Lower leg skin (tissue), 4 donors: Measurements from ENCODE around the gene ADAM33. TPM values are rescaled to one million over a fixed set of nuclear protein-coding genes. Genes with fewer than 3 reads are reported as not detected.

ENCODE experiments used
- DNase-seq, 2 donors: peaks; one replicate each; pipeline ENCODE4 v3.0.0-alpha.2; 2019; ENCODE audit warnings: low spot score in 2 of 2
- H3K4me3 ChIP-seq: fragments of 200-600 bp; sonication (generic); 2 replicates; pipeline ENCODE4 v1.5.1; 2017; ENCODE audit warnings: mild to moderate bottlenecking, low read depth; ENCODE audit not compliant: poor library complexity, severe bottlenecking
- POLR2A ChIP-seq, 2 donors: fragments of 450-650 bp; IDR thresholded peaks; one replicate each; pipeline ENCODE4 v1.6.1; 2016 to 2017; ENCODE audit warnings: antibody characterized with exemption in 2 of 2, mild to moderate bottlenecking in 1 of 2, moderate library complexity in 1 of 2
- WGBS, 2 donors: methylation state at CpG; one replicate each; pipeline ENCODE4 v1.1.5; 2018; 5-methylcytosine and 5-hydroxymethylcytosine counted together
- intact Hi-C: fragments of 100-400 bp; cut with DNase I; formaldehyde crosslinking; loops from one replicate; pipeline ENCODE4 v1.15.0; 2023; ENCODE audit warnings: low total_unique reads
- total RNA-seq, 4 donors: library from RNA; depleted of rRNA; stranded (reverse); fragments of >200 nt; gene quantifications; one replicate each; pipeline ENCODE4 v1.1.0, GENCODE V29; 2016
- TF ChIP-seq, protein P1 (sequence below), 3 donors: fragments of 450-650 bp; IDR thresholded peaks; one replicate each; pipeline ENCODE4 v1.5.1; 2016; ENCODE audit warnings: antibody characterized with exemption in 3 of 3, mild to moderate bottlenecking in 3 of 3, moderate library complexity in 2 of 3

The ADAM33 gene
- 10 to 100 TPM in 2 of 4 donors, 1 to 10 TPM in 2; 8.0 to 13.7 (median 11.1) TPM for total RNA-seq

GRCh38 chr20:3681931-3682781 lies at the start of gene ADAM33:
TSS of gene ADAM33 (minus strand) at chr20:3682010. CDS start at chr20:3682004, 6 bp downstream.
- intact Hi-C loops: no loop called here
- TF ChIP-seq, protein P1, sequence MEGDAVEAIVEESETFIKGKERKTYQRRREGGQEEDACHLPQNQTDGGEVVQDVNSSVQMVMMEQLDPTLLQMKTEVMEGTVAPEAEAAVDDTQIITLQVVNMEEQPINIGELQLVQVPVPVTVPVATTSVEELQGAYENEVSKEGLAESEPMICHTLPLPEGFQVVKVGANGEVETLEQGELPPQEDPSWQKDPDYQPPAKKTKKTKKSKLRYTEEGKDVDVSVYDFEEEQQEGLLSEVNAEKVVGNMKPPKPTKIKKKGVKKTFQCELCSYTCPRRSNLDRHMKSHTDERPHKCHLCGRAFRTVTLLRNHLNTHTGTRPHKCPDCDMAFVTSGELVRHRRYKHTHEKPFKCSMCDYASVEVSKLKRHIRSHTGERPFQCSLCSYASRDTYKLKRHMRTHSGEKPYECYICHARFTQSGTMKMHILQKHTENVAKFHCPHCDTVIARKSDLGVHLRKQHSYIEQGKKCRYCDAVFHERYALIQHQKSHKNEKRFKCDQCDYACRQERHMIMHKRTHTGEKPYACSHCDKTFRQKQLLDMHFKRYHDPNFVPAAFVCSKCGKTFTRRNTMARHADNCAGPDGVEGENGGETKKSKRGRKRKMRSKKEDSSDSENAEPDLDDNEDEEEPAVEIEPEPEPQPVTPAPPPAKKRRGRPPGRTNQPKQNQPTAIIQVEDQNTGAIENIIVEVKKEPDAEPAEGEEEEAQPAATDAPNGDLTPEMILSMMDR (IDR thresholded peaks at IDR 0.05): no peak
- TF ChIP-seq POLR2A (IDR thresholded peaks at IDR 0.05): no peak
- DNase-seq: peak in 1 of 2 donors; percentile 91
- peak within 1 kb of the TSS; percentile 20 for H3K4me3 ChIP-seq
- WGBS, 2 donors: 9 to 29% methylated on average over 12 to 57 of the region's 65 CpGs

- no peak for DNase-seq
- WGBS, 2 donors: 83 to 84% methylated on average over 12 of the region's 12 CpGs
- TF ChIP-seq, protein P1 (IDR thresholded peaks at IDR 0.05): no peak
- TF ChIP-seq POLR2A (IDR thresholded peaks at IDR 0.05): no peak
- intact Hi-C loops: no loop called here
- no peak overlapping the region for H3K4me3 ChIP-seq
Observed at GRCh38 chr20:3730803-3731672, 49.2 kb upstream of the ADAM33 start.

- intact Hi-C loops: no loop called here
- no peak overlapping the region for H3K4me3 ChIP-seq
- DNase-seq: no peak
- TF ChIP-seq POLR2A (IDR thresholded peaks at IDR 0.05): no peak
- TF ChIP-seq, protein P1 (IDR thresholded peaks at IDR 0.05): no peak
- WGBS, 2 donors: 63 to 67% methylated on average over 7 to 8 of the region's 8 CpGs
Observed at GRCh38 chr20:3729811-3730540, 48.2 kb upstream of the ADAM33 start.

DNA sequence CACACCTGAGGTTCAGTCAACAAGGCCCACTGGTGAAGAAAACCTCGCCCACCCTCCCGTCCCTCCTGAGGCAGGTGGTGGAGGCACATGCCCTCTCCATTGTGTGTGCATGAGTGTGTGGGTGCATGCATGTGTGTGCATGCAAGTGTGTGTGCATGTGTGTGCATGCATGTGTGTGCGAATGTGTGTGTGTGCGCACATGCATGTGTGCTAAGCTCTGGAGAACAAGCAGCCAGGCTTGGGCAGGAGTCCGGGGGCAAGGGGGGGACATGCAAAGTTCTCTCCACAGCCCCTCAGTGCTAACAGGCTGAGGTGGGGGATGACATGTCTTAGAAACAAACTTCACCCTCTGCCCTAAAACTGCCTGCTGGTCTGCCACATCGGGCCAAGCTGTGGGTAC lies 47.6 kb upstream of the ADAM33 start:
- WGBS, 2 donors: 83 to 91% methylated on average over 4 to 6 of the region's 6 CpGs
- intact Hi-C loops: no loop called here
- no peak overlapping the region for H3K4me3 ChIP-seq
- no peak for DNase-seq
- no peak for TF ChIP-seq POLR2A (IDR thresholded peaks at IDR 0.05)

GRCh38 chr20:3728876-3729275 lies 47.1 kb upstream of the ADAM33 start:
- no peak for DNase-seq
- no peak for TF ChIP-seq POLR2A (IDR thresholded peaks at IDR 0.05)
- TF ChIP-seq, protein P1 (IDR thresholded peaks at IDR 0.05): no peak
- 86% methylated on average over 3 of the region's 3 CpGs; no CpG with 5 or more reads in 1 of the 2 donors for WGBS, 2 donors
- intact Hi-C loops: no loop called here
- H3K4me3 ChIP-seq: no peak overlapping the region
